Stimulated activated CD4-positive, alpha-beta T cell treated with anti-CD3 and anti-CD28 coated beads, TNF-alpha, amount 100 ng/mL, for 4 hours (primary cell): ENCODE results near the gene PROM1.

Experiments
- DNase-seq, 3 experiments: peaks; one replicate each; pipeline ENCODE4 v3.0.0-alpha.2; 2020; ENCODE audit warnings: low read depth in 3 of 3

Gene PROM1

GRCh38 chr4:16109256-16109655, 25.4 kb upstream of the PROM1 start:
- no peak for DNase-seq

GRCh38 chr4:16106956-16107355, 23.1 kb upstream of the PROM1 start:
- no peak for DNase-seq

DNA sequence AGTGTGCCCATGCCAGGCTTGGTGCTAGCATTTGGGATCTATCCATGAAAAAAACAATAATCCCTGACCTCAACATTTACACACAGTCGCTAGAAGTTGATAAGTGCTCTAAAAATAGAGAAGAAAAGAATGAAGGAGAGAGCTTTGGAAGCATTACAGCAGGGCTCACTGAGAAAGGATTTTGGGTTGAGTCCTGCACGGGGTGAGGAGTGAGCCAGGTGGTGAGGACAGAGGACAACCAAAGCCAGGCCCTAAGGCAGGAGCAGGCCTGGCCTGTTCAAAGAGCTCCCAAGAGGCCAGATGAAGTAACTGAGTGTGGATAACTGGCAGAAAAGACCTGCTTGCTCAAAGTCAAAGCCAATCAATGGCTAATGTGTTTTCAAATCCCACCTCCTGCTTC, 20.7 kb upstream of the PROM1 start:
- no peak for DNase-seq

GRCh38 chr4:16102356-16102755, 18.5 kb upstream of the PROM1 start:
- no peak for DNase-seq

GRCh38 chr4:16100833-16101232, 17.0 kb upstream of the PROM1 start:
- DNase-seq: no peak

DNA sequence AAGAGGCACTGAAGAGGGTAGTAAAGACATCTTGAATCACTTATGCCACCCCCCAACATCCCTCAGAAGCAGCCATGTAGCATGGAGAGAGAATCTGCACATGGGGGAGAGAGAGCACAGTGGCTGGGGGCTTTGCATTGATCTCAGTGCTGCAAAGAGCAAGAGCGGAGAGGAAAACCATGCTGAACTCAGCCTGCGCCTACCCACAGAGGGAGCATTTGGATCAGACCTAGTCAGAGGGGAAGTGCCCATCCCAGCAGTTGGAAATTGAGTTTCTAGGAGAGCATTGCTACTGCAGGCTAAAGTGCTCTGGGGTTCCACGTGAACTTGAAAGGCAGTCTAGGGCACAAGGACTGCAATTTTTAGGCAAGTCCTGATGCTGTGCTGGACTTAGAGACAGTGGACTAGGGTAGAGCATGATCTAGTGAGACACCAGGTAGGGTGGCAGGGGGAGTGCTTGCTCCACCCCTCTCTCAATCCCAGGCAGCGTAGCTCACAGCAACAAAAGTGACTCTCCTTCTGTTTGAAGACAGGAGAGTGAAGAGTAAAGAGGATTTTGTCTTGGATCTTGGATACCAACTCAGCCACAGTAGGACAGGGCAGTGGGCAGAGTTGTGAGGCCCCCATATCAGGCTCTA, 9.0 kb upstream of the PROM1 start:
- no peak for DNase-seq

DNA sequence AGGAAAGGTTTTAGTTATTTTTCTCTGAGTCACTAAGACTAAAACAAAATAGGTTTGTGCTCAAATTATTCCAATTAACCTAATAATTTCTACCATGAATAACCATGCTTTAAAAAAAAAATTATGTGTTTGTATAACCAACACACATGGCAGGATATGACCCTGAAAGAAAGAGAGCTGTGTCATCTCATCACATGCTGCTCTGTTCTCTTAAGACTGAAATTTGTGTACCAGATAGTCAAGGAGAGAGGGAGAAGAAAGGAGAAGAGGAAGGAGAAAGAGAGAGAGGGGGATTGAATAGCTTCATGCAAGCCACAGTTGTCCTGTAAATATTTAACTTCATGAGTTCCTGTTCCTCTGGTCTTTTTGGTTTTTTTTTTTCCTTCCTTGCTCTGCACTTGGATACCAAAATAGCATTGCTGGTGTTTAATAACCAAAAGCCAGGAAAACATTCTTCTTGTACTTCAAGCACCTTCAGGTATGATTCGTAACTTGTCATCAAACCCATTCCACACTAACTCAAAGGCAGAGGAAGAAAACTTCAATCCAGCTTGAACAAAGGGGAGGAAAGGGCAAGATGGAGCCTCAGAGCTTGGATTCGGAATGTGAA, 6.4 kb upstream of the PROM1 start:
- DNase-seq: no peak

DNA sequence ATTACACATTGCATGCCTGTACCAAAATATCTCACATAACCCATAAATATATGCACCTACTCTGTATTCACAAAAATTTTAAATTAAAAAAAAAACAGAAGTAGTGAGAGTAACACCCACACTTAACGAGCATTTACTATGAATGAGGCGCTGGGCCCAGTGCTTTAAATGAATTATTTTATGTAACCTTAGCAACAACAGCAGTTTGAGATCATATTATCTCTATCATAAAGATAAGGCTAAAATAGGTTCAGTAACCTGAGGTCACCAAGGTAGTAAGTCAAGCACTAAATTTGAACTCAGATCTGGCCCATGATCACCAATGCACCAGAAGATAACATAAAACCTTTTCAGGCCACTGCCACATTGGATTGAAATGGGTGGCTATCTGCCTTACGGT, 5.3 kb upstream of the PROM1 start:
- DNase-seq: no peak

DNA sequence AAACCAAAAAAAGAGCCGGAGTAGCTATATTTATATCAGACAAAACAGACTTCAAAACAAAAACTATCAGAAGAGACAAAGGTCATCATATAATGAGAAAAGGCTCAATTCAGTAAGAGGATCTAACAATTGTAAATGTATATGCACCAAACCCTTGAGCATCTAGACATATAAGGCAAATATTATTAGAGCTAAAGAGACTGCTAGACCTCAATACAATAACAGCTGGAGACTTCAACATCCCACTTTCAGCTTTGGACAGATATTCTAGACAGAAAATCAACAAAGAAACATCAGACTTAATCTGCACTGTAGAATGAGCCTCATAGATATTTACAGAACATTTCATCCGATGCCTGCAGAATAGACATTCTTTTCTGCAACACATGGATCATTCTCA, 4.8 kb upstream of the PROM1 start:
- no peak for DNase-seq

- DNase-seq: no peak
These were observed 2.0 kb upstream of the PROM1 start for GRCh38 chr4:16085822-16086221.

DNA sequence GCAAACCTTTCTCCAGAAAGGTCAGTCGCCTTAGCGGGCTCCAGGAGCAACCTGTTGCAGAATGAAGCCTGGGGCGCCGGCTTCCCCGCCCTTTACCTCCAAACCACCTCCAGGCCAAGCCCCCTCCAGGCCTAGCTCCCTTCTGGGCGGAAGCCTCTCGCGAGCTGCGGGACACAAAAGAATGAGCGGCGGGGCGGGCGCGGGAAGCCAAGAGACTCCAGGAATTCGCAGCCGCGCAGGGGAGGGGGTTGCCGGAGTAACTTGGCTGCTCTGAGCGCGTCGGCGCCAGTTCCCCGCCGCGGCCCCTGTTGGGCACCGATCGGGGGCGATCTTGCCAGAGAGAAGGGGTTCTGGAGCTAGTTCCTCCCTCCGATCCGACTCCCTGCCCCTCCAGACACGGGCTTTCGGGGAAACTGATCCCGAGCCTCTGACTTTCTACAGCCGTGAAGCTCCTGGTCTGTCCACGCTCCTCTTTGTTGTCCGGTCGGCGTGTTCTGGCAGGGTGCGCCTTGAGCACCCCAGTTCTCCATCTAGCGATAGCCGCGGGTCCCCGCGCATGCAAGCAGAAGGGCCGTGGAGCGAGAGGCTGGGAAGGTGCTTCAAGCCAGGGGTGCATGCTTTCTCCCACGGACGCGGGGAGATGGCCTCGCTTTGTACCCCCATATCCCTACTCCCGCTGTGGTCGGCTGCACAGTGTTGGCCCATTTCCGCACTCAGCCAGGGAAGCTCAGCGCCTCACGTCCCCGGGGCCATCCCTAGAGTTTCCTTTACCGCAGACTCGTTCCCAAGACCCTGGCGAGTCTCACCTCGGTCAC, 1.2 kb downstream of the PROM1 start:
- DNase-seq: no peak

GRCh38 chr4:16082041-16082425, 1.8 kb downstream of the PROM1 start:
- DNase-seq: no peak

DNA sequence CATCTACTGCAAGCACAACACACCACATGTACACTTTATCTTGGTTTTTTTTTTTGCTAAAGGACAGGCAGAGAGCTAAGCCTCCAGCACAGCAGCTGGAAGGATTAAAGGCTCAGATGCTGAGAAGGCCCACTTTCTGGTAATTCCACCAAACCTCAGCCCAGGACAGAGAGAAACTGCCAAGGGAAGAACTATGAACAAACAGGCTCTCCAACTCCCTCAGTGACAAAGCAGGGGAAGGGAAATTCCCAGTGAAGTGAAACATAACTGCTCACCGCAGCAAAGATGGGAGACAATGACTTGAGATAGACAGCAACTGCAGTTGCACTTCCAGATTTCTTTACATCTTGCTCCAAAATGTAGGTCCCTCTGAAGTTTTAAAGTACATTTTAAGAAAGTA, 4.8 kb downstream of the PROM1 start:
- no peak for DNase-seq

DNA sequence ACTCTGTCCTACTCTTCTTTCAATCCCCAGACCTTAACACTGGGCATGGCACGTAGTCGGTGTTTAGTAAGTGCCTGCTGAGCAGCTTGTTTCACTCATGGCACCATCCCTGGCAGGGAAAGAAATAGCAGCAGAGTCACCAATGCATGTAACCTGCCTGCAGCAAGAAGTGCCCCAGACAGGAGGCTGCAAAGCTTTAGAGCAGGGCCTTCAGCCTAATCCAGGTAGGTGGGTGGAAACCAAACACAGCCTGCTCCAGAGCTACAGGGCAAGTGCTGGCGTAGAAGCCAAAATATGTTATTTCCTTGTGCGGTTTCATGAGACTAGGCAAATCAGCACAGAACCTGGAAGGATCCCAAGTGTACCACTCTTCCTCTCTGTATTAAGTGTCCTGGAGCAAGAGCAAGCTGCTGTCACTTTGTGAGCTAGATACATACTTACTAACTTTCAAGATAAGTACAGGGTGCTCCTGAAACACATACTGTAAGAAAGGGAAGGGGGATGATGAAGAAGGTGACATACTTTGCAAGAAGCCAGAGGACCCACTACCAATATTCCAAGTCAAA, 5.5 kb downstream of the PROM1 start:
- DNase-seq: no peak

- DNase-seq: no peak
These were observed 6.0 kb downstream of the PROM1 start for GRCh38 chr4:16077786-16078185.

GRCh38 chr4:16075975-16076757, 7.7 kb downstream of the PROM1 start:
- DNase-seq: no peak

DNA sequence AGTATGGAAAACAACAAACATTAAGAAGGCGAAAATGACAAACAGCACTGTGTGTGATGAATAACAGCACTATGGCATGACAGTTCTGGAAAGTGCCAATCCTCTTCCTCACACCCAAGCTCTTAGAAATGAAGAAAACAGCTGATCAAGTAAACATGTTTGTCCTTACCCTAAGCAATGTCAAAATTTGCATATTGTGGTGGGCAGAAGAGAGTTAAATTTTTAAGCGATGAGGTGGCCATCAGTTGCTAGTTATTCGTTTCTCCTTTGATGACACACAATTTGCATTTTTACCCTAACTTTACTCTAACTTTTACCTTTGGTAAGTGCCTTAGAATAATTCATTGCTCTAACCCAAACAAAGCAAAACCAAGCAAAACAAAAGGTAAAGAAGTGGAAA, 8.8 kb downstream of the PROM1 start:
- DNase-seq: no peak

DNA sequence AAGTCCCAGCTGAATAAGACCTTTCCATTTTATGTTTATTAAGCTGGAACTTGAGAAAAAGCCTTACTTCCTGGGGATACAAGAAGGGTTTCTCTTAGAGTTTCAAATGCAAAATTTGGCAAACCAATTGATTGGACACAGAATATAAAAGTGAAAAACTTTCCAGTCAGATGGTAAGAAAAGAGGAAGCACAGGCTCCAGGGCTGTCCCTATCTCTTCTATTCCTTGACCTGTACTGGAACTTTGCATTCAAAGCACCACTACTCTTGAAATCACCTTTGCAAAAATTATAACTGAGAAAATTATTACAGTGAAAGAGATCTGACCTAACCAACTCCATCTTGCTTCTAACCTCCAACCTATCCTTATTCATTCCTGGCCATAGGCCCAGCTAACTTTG, 11.7 kb downstream of the PROM1 start:
- no peak for DNase-seq

DNA sequence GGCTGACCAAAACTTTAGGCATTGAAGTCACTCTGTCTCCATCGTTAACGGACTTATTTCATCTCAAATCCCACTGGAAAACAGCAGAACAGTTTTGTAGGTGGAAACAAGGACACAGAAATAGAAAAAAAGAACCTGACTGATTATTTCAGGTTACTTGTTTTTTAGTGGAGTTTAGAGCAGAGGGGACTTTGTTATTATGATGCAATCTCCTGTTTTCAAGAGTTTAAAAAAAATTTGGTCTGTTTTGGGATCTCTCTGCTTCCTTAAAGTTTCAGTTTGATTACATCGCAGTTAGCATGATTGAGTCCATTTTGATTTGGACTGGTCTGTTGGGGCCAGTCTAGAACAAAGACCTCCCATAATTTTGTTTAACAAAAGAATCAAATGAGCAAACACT, 13.6 kb downstream of the PROM1 start:
- DNase-seq: no peak

DNA sequence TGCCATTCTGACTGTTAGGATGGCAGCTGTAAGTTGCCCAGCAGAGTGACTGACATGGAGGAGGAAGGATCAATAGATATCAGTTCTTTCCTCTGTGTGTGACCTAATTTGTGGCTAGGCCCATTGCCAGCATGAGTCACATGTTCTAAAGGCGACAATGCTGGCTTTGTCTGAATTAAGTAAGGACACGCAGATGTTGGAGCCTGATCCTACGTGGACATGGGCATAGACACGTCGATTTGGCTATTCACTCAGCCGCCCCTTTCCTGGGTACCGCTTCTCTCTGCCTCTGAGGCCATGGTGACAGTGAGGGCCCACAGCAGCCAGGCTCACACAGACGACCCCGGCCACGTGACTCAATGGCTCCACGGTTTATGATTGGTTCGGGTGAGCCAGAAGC, 16.3 kb downstream of the PROM1 start:
- no peak for DNase-seq

DNA sequence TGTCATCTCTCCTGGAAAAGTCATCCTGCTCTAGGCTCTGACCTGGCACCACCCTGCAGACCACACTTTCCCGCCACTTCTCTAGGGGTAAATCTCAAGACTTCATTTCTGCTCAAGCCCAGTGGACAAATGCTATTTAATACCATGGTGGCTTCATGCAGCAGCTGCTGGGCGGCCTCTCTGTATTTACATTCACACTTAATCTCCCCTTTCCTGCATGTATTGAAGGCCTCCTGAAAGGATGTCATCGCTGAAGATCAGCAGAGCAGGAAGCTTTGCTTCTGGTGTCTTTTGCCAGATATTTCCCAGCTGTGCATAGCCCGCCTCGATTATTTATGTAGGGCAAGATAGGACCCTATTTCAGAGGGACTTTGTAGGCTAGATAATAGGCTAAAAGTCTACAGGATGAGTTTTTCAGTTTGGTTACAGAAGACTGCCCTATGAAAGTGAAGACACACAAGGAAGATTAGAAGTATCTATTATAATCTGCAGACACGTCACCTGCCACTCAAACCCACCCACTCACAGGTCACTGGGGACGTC, 17.2 kb downstream of the PROM1 start:
- DNase-seq: no peak

DNA sequence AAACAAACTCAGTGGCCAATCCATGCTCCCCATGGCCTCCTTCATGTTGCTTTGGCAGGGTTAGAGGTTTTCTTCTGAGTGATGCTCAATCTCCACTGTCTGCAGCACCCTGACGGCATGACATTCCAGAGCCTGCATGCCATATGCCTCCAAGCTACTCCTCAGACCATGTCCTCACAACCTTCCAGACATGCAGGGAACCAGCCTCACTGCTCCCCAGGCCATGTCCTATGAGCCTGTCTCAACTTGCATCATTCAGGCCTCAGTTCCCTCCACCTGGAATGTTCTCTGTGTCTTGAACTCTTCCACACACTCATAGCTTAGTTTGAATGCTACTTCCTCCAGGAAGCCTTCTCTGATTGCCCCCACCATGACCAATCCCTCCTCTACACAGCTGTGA, 18.8 kb downstream of the PROM1 start:
- no peak for DNase-seq
